IMR-90 (cell line): ENCODE data around the gene TSC22D3. TPM values are rescaled to one million over a fixed set of nuclear protein-coding genes. Genes with fewer than 3 reads are reported as not detected.

ENCODE experiments used
- ATAC-seq: fragments of 200-7000 bp; cut with Tn5 transposase; 2 replicates; pipeline ENCODE4 v1.9.1; 2020; ENCODE audit warnings: low read depth, mild to moderate bottlenecking, moderate library complexity
- BruUV-seq: library from RNA; stranded (reverse); fragments of 400-500 nt; replicated peaks from 2 replicates; lab custom pipeline; 2021; lab: Mats Ljungman, UMichigan
- CTCF ChIA-PET: fragments of 300-600 bp; formaldehyde crosslinking; extraction: SDS; loops from one replicate; lab custom pipeline; 2021; ENCODE audit warnings: antibody characterized with exemption; lab: Yijun Ruan, JAX
- POLR2A ChIA-PET: fragments of 300-600 bp; sonication (Branson Sonifier 250); formaldehyde crosslinking; loops from one replicate; lab custom pipeline; 2022; ENCODE audit warnings: antibody characterized with exemption; ENCODE audit not compliant: unreplicated experiment; lab: Charles Lee
- DNase-seq: peaks from one replicate; pipeline ENCODE4 v3.0.0; 2013
- H2AFZ ChIP-seq: replicated peaks from 2 replicates; pipeline ENCODE3; 2013; ENCODE audit warnings: low read length, mild to moderate bottlenecking; ENCODE audit not compliant: poor library complexity
- H2AK5ac ChIP-seq: 2 replicates; pipeline ENCODE4 v1.6.1; 2013; ENCODE audit warnings: low read depth, low read length, inconsistent platforms
- H2AK9ac ChIP-seq: replicated peaks from 2 replicates; pipeline ENCODE3; 2013; ENCODE audit warnings: mild to moderate bottlenecking, low read depth, low read length, moderate library complexity; ENCODE audit not compliant: poor library complexity
- H2BK120ac ChIP-seq: 2 replicates; pipeline ENCODE4 v1.6.1; 2013; ENCODE audit warnings: low read depth, low read length, inconsistent platforms
- H2BK15ac ChIP-seq: 3 replicates; pipeline ENCODE4 v1.6.1; 2013; ENCODE audit warnings: low read depth, low read length, inconsistent platforms
- H2BK20ac ChIP-seq: 2 replicates; pipeline ENCODE4 v1.6.1; 2013; ENCODE audit warnings: low read depth, mild to moderate bottlenecking, inconsistent platforms, low read length, moderate library complexity
- H2BK5ac ChIP-seq: 2 replicates; pipeline ENCODE4 v1.6.1; 2013; ENCODE audit warnings: mild to moderate bottlenecking, low read depth, low read length, inconsistent platforms; ENCODE audit not compliant: poor library complexity, severe bottlenecking
- H3K14ac ChIP-seq: replicated peaks from 2 replicates; pipeline ENCODE4 v1.6.1; 2013; ENCODE audit warnings: low read depth, low read length, inconsistent platforms
- H3K18ac ChIP-seq: 2 replicates; pipeline ENCODE4 v1.6.1; 2013; ENCODE audit warnings: low read depth, low read length, control low read depth
- H3K23ac ChIP-seq: 2 replicates; pipeline ENCODE4 v1.6.1; 2013; ENCODE audit warnings: low read depth, low read length, inconsistent platforms
- H3K27ac ChIP-seq: 2 replicates; pipeline ENCODE4 v1.5.1; 2013; ENCODE audit warnings: mild to moderate bottlenecking, control low read depth, low read length; ENCODE audit not compliant: insufficient read depth
- H3K27me3 ChIP-seq: 2 replicates; pipeline ENCODE4 v1.6.1; 2013; ENCODE audit warnings: low read length; ENCODE audit not compliant: control insufficient read depth, insufficient read depth
- H3K36me3 ChIP-seq: 2 replicates; pipeline ENCODE4 v1.6.1; 2013; ENCODE audit warnings: low read length, mixed read lengths; ENCODE audit not compliant: control insufficient read depth, insufficient read depth
- H3K4ac ChIP-seq: 2 replicates; pipeline ENCODE4 v1.6.1; 2013; ENCODE audit warnings: low read depth, low read length, inconsistent platforms
- H3K4me1 ChIP-seq: 2 replicates; pipeline ENCODE4 v1.6.1; 2013; ENCODE audit warnings: low read length, mixed read lengths; ENCODE audit not compliant: control insufficient read depth, insufficient read depth
- H3K4me2 ChIP-seq: 2 replicates; pipeline ENCODE4 v1.6.1; 2013; ENCODE audit warnings: low read depth, mild to moderate bottlenecking, control low read depth, low read length, moderate library complexity
- H3K4me3 ChIP-seq: 2 replicates; pipeline ENCODE4 v1.5.1; 2013; ENCODE audit warnings: low read depth, mild to moderate bottlenecking, control low read depth, low read length, moderate library complexity; ENCODE audit not compliant: insufficient read depth
- H3K56ac ChIP-seq: 2 replicates; pipeline ENCODE4 v1.6.1; 2013; ENCODE audit warnings: low read length, inconsistent platforms; ENCODE audit not compliant: insufficient read depth; ENCODE audit errors: extremely low read depth
- H3K79me1 ChIP-seq, 2 experiments: 2 replicates each; pipeline ENCODE4 v1.6.1; 2013; ENCODE audit warnings: low read length in 2 of 2, inconsistent platforms in 1 of 2, low read depth in 1 of 2
- H3K9ac ChIP-seq: 2 replicates; pipeline ENCODE4 v1.6.1; 2013; ENCODE audit warnings: low read depth, low read length, control low read depth
- H3K9me1 ChIP-seq: 2 replicates; pipeline ENCODE4 v1.6.1; 2013; ENCODE audit warnings: low read length, inconsistent platforms; ENCODE audit not compliant: insufficient read depth
- H3K9me3 ChIP-seq: 2 replicates; pipeline ENCODE4 v1.6.1; 2013; ENCODE audit warnings: low read length; ENCODE audit not compliant: control insufficient read depth, insufficient read depth
- H4K20me1 ChIP-seq: 2 replicates; pipeline ENCODE4 v1.6.1; 2013; ENCODE audit warnings: low read length, inconsistent platforms; ENCODE audit not compliant: insufficient read depth
- H4K5ac ChIP-seq: 2 replicates; pipeline ENCODE4 v1.6.1; 2013; ENCODE audit warnings: mild to moderate bottlenecking, low read depth, low read length, control low read depth
- H4K8ac ChIP-seq, 2 experiments: 2 replicates each; pipeline ENCODE4 v1.6.1; 2013; ENCODE audit warnings: low read depth in 2 of 2, low read length in 2 of 2, control low read depth in 1 of 2, inconsistent platforms in 1 of 2
- H4K91ac ChIP-seq: 2 replicates; pipeline ENCODE4 v1.6.1; 2013; ENCODE audit warnings: low read depth, low read length, inconsistent platforms; ENCODE audit not compliant: insufficient read depth
- RAD21 ChIP-seq: IDR thresholded peaks from 2 replicates; pipeline ENCODE4 v1.6.1; 2012; ENCODE audit warnings: low read length, improper control_type of control experiment
- RFX5 ChIP-seq: IDR thresholded peaks from 2 replicates; pipeline ENCODE4 v1.8.0; 2012; ENCODE audit warnings: low read depth, mild to moderate bottlenecking, low read length, moderate library complexity
- WGBS, 2 experiments: methylation state at CpG; one replicate each; pipeline versions ENCODE4 v1.1.5 to v1.1.7; 2013; ENCODE audit warnings: missing lambda C conversion rate in 2 of 2; ENCODE audit not compliant: insufficient read length in 1 of 2; ENCODE audit errors: extremely low coverage in 2 of 2; 5-methylcytosine and 5-hydroxymethylcytosine counted together
- dilution Hi-C: fragments of 300-500 bp; cut with HindIII; formaldehyde crosslinking; loops from one replicate; pipeline ENCODE4 v1.14.3; 2018; ENCODE audit warnings: low sequenced_read_pairs; ENCODE audit not compliant: unreplicated experiment
- in situ Hi-C: fragments of 300-500 bp; cut with MboI; formaldehyde crosslinking; loops from 3 replicates; pipeline ENCODE4 v1.14.3; 2019; ENCODE audit warnings: low sequenced_read_pairs, inconsistent platforms, mixed read lengths
- intact Hi-C: fragments of 100-400 bp; cut with micrococcal nuclease; formaldehyde crosslinking; loops from 2 replicates; pipeline ENCODE4 v1.10.0; 2022
- polyA plus RNA-seq, 3 experiments: library from polyadenylated mRNA; depleted of rRNA; stranded (reverse); fragments of >200 nt; gene quantifications; 2 replicates each; pipeline ENCODE4 v1.2.3, GENCODE V29; 2012; ENCODE audit warnings: low replicate concordance in 1 of 3
- total RNA-seq: library from RNA; depleted of rRNA; stranded (reverse); fragments of >200 nt; gene quantifications from 2 replicates; pipeline ENCODE4 v1.2.3, GENCODE V29; 2012

TSC22D3 gene
- total and polyA plus RNA-seq, 2 of the 4 experiments (the other 2 are of a cell fraction): 9.9 to 14.0 TPM

DNA sequence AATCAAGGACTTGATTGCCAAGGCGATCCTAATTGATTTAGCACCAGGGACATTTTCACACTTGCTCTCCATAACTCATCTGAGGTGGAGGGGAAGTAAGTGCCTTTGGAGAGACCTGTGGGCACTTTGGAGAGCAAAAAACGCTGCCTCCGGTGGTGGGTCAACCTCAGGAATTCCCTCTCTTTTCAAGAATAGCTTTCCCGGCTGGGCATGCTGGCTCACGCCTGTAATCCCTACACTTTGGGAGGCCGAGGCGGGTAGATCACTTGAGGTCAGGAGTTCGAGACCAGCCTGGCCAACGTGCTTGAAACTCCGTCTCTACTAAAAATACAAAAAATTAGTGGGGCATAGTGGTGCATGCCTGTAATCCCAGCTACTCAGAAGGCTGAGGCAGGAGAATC is 98.1 kb downstream of the TSC22D3 start:
- ChIA-PET POLR2A (no interaction called here), CTCF (interaction anchor here (1.1 kb wide), 1 partner anchor 39 kb away, joined by 3 read pairs; no protein-coding TSS in a partner anchor)
- H3K4me2 ChIP-seq: no peak overlapping the region
- H2BK20ac ChIP-seq: no peak overlapping the region
- H4K8ac ChIP-seq: peak overlapping the region in 1 of 2 experiments; percentile 40; a peak in 1 of 4 replicates
- dilution Hi-C loops: no loop called here
- H2BK15ac ChIP-seq: no peak overlapping the region
- no peak overlapping the region for H4K91ac ChIP-seq
- DNase-seq (no peak), ATAC-seq (no peak)
- H2BK5ac ChIP-seq: no peak overlapping the region
- H3K23ac ChIP-seq: no peak overlapping the region
- in situ Hi-C loops: loop anchor here (5.0 kb wide), 1 partner anchor 40 kb away; no protein-coding TSS in a partner anchor
- no peak overlapping the region for H3K27ac ChIP-seq
- no peak overlapping the region for H3K18ac ChIP-seq
- no peak overlapping the region for H3K4me3 ChIP-seq
- no peaks in the 10 kb centered on the region for H3K9me3 ChIP-seq
- H3K9ac ChIP-seq: no peak overlapping the region; the same call in 1 of the 2 replicates
- 50% methylated on average over 5 of the region's 10 CpGs; no CpG with 5 or more reads in 1 of the 2 experiments for WGBS, 2 experiments
- intact Hi-C loops: loop anchor here (2.0 to 5.0 kb wide), 2 partner anchors 39 to 100 kb away; partner anchors contain the start of genes NCBP2L and TSC22D3
- H3K9me1 ChIP-seq: no peaks in the 10 kb centered on the region
- no peaks in the 10 kb centered on the region for H4K20me1 ChIP-seq
- H2AK5ac ChIP-seq: no peak overlapping the region
- H2AK9ac ChIP-seq: no peak overlapping the region
- H3K56ac ChIP-seq: no peak overlapping the region
- H3K4me1 ChIP-seq: 0 out of 2 replicates have a peak, but pooled peaks cover 1% of the 10 kb centered on the region
- peak overlapping the region; percentile 52; the same call in 1 of the 2 replicates for H3K4ac ChIP-seq
- H3K27me3 ChIP-seq: peaks cover 19% of the 10 kb centered on the region
- H3K14ac ChIP-seq: no peak overlapping the region
- TF ChIP-seq RAD21 (no peak), RFX5 (no peak)
- H2BK120ac ChIP-seq: no peak overlapping the region
- peak overlapping the region; percentile 25 for H2AFZ ChIP-seq
- H3K36me3 ChIP-seq: no peaks in the 10 kb centered on the region
- H4K5ac ChIP-seq: no peak overlapping the region
- no TSS peak for BruUV-seq
- no peaks in the 10 kb centered on the region for H3K79me1 ChIP-seq
